Endothelial cell of umbilical vein (primary cell): ENCODE measurements around the gene FNIP2. TPM values are rescaled to one million over a fixed set of nuclear protein-coding genes. Genes with fewer than 3 reads are reported as not detected.

Experiments used
- BruUV-seq: library from RNA; stranded (reverse); fragments of 400-500 nt; replicated peaks from 2 replicates; lab custom pipeline; 2021; lab: Mats Ljungman, UMichigan
- CTCF ChIA-PET: fragments of 300-600, 350-600 bp; sonication (Branson Sonifier 250); formaldehyde crosslinking; loops from one replicate; lab custom pipeline; 2021; ENCODE audit warnings: antibody characterized with exemption, inconsistent platforms; lab: Charles Lee
- POLR2A ChIA-PET: fragments of 300-600, 350-600 bp; sonication (Branson Sonifier 250); formaldehyde crosslinking; loops from one replicate; lab custom pipeline; 2021; ENCODE audit warnings: antibody characterized with exemption, inconsistent platforms; lab: Charles Lee
- DNase-seq: peaks from one replicate; pipeline ENCODE4 v3.0.0-alpha.2; 2011; ENCODE audit warnings: low read depth, low spot score
- FAIRE-seq: peaks from 2 replicates; lab custom pipeline; 2011; peaks lifted over from hg19 to GRCh38; lab: Jason Lieb, UNC
- H2AFZ ChIP-seq: 2 replicates; pipeline ENCODE4 v1.6.0; 2012; ENCODE audit warnings: low read depth, low read length, control low read depth, inconsistent platforms
- H3K27ac ChIP-seq: 2 replicates; pipeline ENCODE4 v1.5.1; 2011; ENCODE audit warnings: low read depth, mild to moderate bottlenecking, control low read depth, low read length, moderate library complexity; ENCODE audit not compliant: insufficient read depth
- H3K27me3 ChIP-seq, 2 experiments: 2 replicates each; pipeline versions ENCODE4 v1.6.0 to v1.6.1; 2011; ENCODE audit warnings: low read length in 2 of 2, mixed read lengths in 1 of 2; ENCODE audit not compliant: control insufficient read depth in 2 of 2, insufficient read depth in 2 of 2
- H3K36me3 ChIP-seq, 2 experiments: 2 replicates in 1 of 2; 3 replicates in 1 of 2; pipeline ENCODE4 v1.5.1; 2011; ENCODE audit warnings: low read length in 2 of 2, mild to moderate bottlenecking in 1 of 2, moderate library complexity in 1 of 2; ENCODE audit not compliant: control insufficient read depth in 2 of 2, insufficient read depth in 2 of 2; ENCODE audit errors: extremely low read depth in 1 of 2
- H3K4me1 ChIP-seq: 3 replicates; pipeline ENCODE4 v1.5.1; 2011; ENCODE audit warnings: mild to moderate bottlenecking, low read length; ENCODE audit not compliant: control insufficient read depth, insufficient read depth; ENCODE audit errors: extremely low read depth
- H3K4me2 ChIP-seq: 2 replicates; pipeline ENCODE4 v1.6.1; 2011; ENCODE audit warnings: low read length, control low read depth, mixed read lengths; ENCODE audit not compliant: insufficient read depth
- H3K4me3 ChIP-seq, 3 experiments: fragments of 200-600 bp in 1 of 3; sonication (generic), shearing (Covaris generic) in 1 of 3; replicated peaks in 1 of 3; 2 replicates each; pipeline ENCODE4 v1.5.1; 2011 to 2016; ENCODE audit warnings: control low read depth in 3 of 3, low read length in 3 of 3, mild to moderate bottlenecking in 2 of 3, inconsistent platforms in 1 of 3, low read depth in 1 of 3, moderate library complexity in 1 of 3; ENCODE audit not compliant: insufficient read depth in 1 of 3
- H3K79me2 ChIP-seq: 2 replicates; pipeline ENCODE4 v1.6.0; 2012; ENCODE audit warnings: low read length, inconsistent platforms; ENCODE audit not compliant: control insufficient read depth, insufficient read depth
- H3K9ac ChIP-seq: replicated peaks from 2 replicates; pipeline ENCODE3; 2011; ENCODE audit warnings: low read length, control low read depth; ENCODE audit not compliant: insufficient read depth; ENCODE audit errors: extremely low read depth
- H3K9me1 ChIP-seq: replicated peaks from 3 replicates; pipeline ENCODE4 v1.6.0; 2011; ENCODE audit warnings: mild to moderate bottlenecking, low read length; ENCODE audit not compliant: control insufficient read depth, insufficient read depth; ENCODE audit errors: extremely low read depth
- H3K9me3 ChIP-seq: replicated peaks from 2 replicates; pipeline ENCODE4 v1.5.1; 2012; ENCODE audit warnings: low read length, inconsistent platforms; ENCODE audit not compliant: control insufficient read depth, insufficient read depth
- H4K20me1 ChIP-seq: replicated peaks from 2 replicates; pipeline ENCODE3; 2011; ENCODE audit warnings: mild to moderate bottlenecking, low read length; ENCODE audit not compliant: control insufficient read depth, insufficient read depth; ENCODE audit errors: extremely low read depth
- CTCF ChIP-seq, 2 donors: IDR thresholded peaks; 1 replicate in 1 of 2; 2 replicates in 1 of 2; pipeline ENCODE4 v1.5.1; 2011; ENCODE audit warnings: low read length in 2 of 2, mild to moderate bottlenecking in 2 of 2, moderate library complexity in 2 of 2, control low read depth in 1 of 2, inconsistent platforms in 1 of 2, low read depth in 1 of 2; ENCODE audit not compliant: insufficient read depth in 1 of 2; ENCODE audit errors: extremely low read depth in 1 of 2
- EZH2 ChIP-seq: IDR thresholded peaks from 2 replicates; pipeline ENCODE4 v1.6.1; 2012; ENCODE audit warnings: borderline replicate concordance, low read depth, mild to moderate bottlenecking, moderate library complexity, low read length, inconsistent platforms; ENCODE audit not compliant: severe bottlenecking
- FOS ChIP-seq: IDR thresholded peaks from 2 replicates; pipeline ENCODE4 v1.6.1; 2011; ENCODE audit warnings: mild to moderate bottlenecking, low read length, moderate library complexity, borderline replicate concordance; ENCODE audit not compliant: insufficient read depth
- GATA2 ChIP-seq: IDR thresholded peaks from 2 replicates; pipeline ENCODE4 v1.7.0; 2011; ENCODE audit warnings: low read depth, mild to moderate bottlenecking, moderate library complexity, mixed read lengths, low read length; ENCODE audit not compliant: insufficient read length, insufficient read depth
- JUN ChIP-seq: IDR thresholded peaks from 2 replicates; pipeline ENCODE4 v1.6.1; 2011; ENCODE audit warnings: borderline replicate concordance, low read depth; ENCODE audit not compliant: insufficient read length, insufficient read depth
- MAX ChIP-seq: IDR thresholded peaks from 2 replicates; pipeline ENCODE4 v1.6.1; 2011; ENCODE audit not compliant: insufficient read depth, insufficient read length
- MYC ChIP-seq: IDR thresholded peaks from one replicate; pipeline ENCODE4 v1.6.1; 2011; ENCODE audit warnings: mild to moderate bottlenecking, low read depth, low read length
- POLR2A ChIP-seq: IDR thresholded peaks from 2 replicates; pipeline ENCODE4 v1.6.1; 2012; ENCODE audit warnings: low read depth, mild to moderate bottlenecking, control low read depth, low read length
- POLR2AphosphoS5 ChIP-seq: IDR thresholded peaks from 2 replicates; pipeline ENCODE4 v1.6.1; 2012; ENCODE audit warnings: low read depth, mild to moderate bottlenecking, control low read depth, low read length, moderate library complexity; ENCODE audit not compliant: insufficient read depth
- dilution Hi-C: fragments of 300-500 bp; cut with MboI; formaldehyde crosslinking; loops from one replicate; pipeline ENCODE4 v1.15.0; 2019; ENCODE audit warnings: low sequenced_read_pairs; ENCODE audit not compliant: extremely low pct_ligation_motif_present
- intact Hi-C: fragments of 100-400 bp; cut with micrococcal nuclease; formaldehyde crosslinking; loops from one replicate; pipeline ENCODE4 v1.10.0; 2022
- polyA plus RNA-seq, 4 experiments: library from polyadenylated mRNA; depleted of rRNA in 3 of 4; stranded (reverse) in 3 of 4; unstranded in 1 of 4; fragments of >200 nt; gene quantifications; 2 replicates each; pipeline versions ENCODE4 v1.2.1 to v1.2.3, GENCODE V29; 2011 to 2012; ENCODE audit warnings: missing spikeins in 1 of 4
- total RNA-seq: library from RNA; stranded (reverse); gene quantifications from 2 replicates; pipeline ENCODE4 v1.2.3, GENCODE V29; 2021

The FNIP2 gene
- total and polyA plus RNA-seq, 2 donors (not counting 3 experiments of a cell fraction or from before 2014, with no cell fraction given): 4.5 to 14.4 TPM

- Histone ChIP-seq H2AFZ (no peak overlapping the region), H3K9me1 (no peaks in the 10 kb centered on the region), H3K27me3 (no peaks in the 10 kb centered on the region), H3K4me3 (no peak overlapping the region), H3K9ac (no peak overlapping the region), H3K36me3 (peaks cover 0 to 4% of the 10 kb centered on the region in 2 experiments), H3K79me2 (no peaks in the 10 kb centered on the region), H3K27ac (no peak overlapping the region), H3K9me3 (no peaks in the 10 kb centered on the region), H3K4me1 (no peaks in the 10 kb centered on the region), H4K20me1 (no peaks in the 10 kb centered on the region), H3K4me2 (no peak overlapping the region)
- TF ChIP-seq CTCF (IDR thresholded peaks at IDR 0.05; ENCODE audit: extremely low read depth in 1 of 2, insufficient read depth in 1 of 2, low read depth in 1 of 2, low read length in 2 of 2) (no peak), GATA2 (no peak), MYC (no peak), JUN (no peak), POLR2AphosphoS5 (no peak), EZH2 (no peak), FOS (no peak), POLR2A (no peak), MAX (no peak)
- intact Hi-C loops: loop anchor here (1.0 to 5.0 kb wide), 5 partner anchors 40 to 598 kb away; partner anchors contain the start of genes C4orf46 and ETFDH
- dilution Hi-C loops: no loop called here
- ChIA-PET POLR2A (no interaction called here), CTCF (interaction anchor here (1.0 to 2.7 kb wide), 9 partner anchors 81 to 353 kb away, joined by 3 to 22 read pairs (median 6); partner anchors contain the start of genes C4orf46, ETFDH and FNIP2)
- no TSS peak for BruUV-seq
- no peak for FAIRE-seq
- no peak for DNase-seq
These were observed 81.5 kb downstream of the FNIP2 start for GRCh38 chr4:158850371-158850770.
